Endothelial cell of umbilical vein (primary cell): ENCODE data around the gene GPR157.

Experiments used
- CTCF ChIP-seq, 2 donors: IDR thresholded peaks; 1 replicate in 1 of 2; 2 replicates in 1 of 2; pipeline ENCODE4 v1.5.1; 2011; ENCODE audit warnings: low read length in 2 of 2, mild to moderate bottlenecking in 2 of 2, moderate library complexity in 2 of 2, control low read depth in 1 of 2, inconsistent platforms in 1 of 2, low read depth in 1 of 2; ENCODE audit not compliant: insufficient read depth in 1 of 2; ENCODE audit errors: extremely low read depth in 1 of 2
- MAX ChIP-seq: IDR thresholded peaks from 2 replicates; pipeline ENCODE4 v1.6.1; 2011; ENCODE audit not compliant: insufficient read depth, insufficient read length
- POLR2A ChIP-seq: IDR thresholded peaks from 2 replicates; pipeline ENCODE4 v1.6.1; 2012; ENCODE audit warnings: low read depth, mild to moderate bottlenecking, control low read depth, low read length

- TF ChIP-seq MAX (no peak), CTCF (IDR thresholded peaks at IDR 0.05; ENCODE audit: extremely low read depth in 1 of 2, insufficient read depth in 1 of 2, low read depth in 1 of 2, low read length in 2 of 2) (no peak), POLR2A (no peak)
These were observed 68.8 kb downstream of the GPR157 start for GRCh38 chr1:9059891-9060744.
